Ureter (tissue), 1 donor: Measurements from ENCODE around the gene MSH2. TPM values are rescaled to one million over a fixed set of nuclear protein-coding genes. Genes with fewer than 3 reads are reported as not detected.
A peak's percentile ranks its signal among the peaks of the same experiment; 100 is the strongest.
"Not testable (repeated sequence)": the region's sequence is repeated elsewhere in the genome, so short reads cannot be mapped to it uniquely, and the experiment has no call there.

ENCODE experiments used
- DNase-seq: peaks from one replicate; pipeline ENCODE4 v3.0.0-alpha.2; 2020; ENCODE audit warnings: low spot score
- total RNA-seq: library from RNA; stranded (reverse); gene quantifications from one replicate; pipeline ENCODE4 v1.2.4, GENCODE V29; 2023
- donor health status: DM: yes; HTN: yes; CAD: no.

MSH2 gene
- total RNA-seq = 18.6 TPM

DNA sequence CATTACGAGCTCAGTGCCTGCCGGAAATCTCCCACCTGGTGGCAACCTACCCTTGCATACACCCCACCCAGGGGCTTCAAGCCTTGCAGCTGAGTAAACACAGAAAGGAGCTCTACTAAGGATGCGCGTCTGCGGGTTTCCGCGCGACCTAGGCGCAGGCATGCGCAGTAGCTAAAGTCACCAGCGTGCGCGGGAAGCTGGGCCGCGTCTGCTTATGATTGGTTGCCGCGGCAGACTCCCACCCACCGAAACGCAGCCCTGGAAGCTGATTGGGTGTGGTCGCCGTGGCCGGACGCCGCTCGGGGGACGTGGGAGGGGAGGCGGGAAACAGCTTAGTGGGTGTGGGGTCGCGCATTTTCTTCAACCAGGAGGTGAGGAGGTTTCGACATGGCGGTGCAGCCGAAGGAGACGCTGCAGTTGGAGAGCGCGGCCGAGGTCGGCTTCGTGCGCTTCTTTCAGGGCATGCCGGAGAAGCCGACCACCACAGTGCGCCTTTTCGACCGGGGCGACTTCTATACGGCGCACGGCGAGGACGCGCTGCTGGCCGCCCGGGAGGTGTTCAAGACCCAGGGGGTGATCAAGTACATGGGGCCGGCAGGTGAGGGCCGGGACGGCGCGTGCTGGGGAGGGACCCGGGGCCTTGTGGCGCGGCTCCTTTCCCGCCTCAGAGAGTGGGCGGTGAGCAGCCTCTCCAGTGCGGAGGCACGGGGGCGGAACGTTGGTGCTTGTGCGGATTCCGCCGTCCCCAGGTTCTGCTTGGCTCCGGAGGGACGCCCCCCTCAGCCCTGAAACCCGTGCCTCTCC lies at the start of gene MSH2:
TSS of gene MSH2 (plus strand) at position 352 of the 804 bp plus-strand sequence. CDS start at position 388, 36 bp downstream.
- DNase-seq = peak; percentile 93

- DNase-seq = no peak
Observed at GRCh38 chr2:47354013-47354847, 48.7 kb upstream of the MSH2 start.

GRCh38 chr2:47354848-47355204 lies 48.1 kb upstream of the MSH2 start:
- no peak for DNase-seq

GRCh38 chr2:47357483-47357882 lies 45.5 kb upstream of the MSH2 start:
- DNase-seq = no peak

DNA sequence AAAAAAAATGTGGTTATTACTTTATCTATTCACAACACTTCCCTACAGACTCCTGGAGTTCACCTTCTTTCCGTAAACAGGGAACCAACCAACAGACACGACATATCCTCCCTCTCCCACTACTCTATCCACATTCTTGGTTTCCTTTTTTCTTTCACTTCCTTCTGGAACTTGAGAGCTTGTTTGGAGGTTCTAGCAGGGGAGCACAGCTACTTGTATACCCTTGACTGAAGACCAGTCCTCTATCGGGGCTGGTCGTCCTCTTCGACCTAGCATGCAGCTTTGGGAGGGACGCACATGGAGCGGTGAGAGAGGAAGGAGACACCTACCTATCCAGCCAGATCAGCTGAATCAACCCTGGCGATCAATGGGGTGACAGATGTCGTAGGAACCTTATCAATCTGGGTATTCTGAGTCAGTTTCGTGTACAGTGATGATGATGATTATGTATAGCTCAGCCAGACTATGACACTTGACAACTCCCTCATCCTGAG lies 43.5 kb upstream of the MSH2 start:
- DNase-seq = no peak

DNA sequence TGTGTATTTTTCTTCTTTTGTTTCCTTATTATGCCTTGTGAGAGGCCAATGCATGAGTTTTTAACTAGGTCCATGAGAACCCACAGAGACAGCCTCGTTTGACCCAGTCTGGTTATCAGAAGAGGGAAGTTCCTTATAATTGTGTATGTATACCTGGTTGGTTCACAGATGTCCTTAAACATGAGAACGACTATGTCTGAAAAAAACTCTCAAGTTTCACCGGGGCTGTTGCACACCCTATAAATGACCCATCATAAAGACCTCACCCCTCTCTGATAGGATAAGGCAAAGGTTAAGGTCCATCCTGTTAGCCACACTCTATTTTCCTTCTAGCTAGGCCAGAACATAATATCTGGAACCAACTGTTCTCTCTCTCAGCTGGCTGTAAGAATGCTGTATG lies 42.7 kb upstream of the MSH2 start:
- DNase-seq = no peak

- no peak for DNase-seq
Observed at GRCh38 chr2:47360927-47361326, 42.0 kb upstream of the MSH2 start.

GRCh38 chr2:47361505-47362229 lies 41.3 kb upstream of the MSH2 start:
- DNase-seq = not testable (repeated sequence)

DNA sequence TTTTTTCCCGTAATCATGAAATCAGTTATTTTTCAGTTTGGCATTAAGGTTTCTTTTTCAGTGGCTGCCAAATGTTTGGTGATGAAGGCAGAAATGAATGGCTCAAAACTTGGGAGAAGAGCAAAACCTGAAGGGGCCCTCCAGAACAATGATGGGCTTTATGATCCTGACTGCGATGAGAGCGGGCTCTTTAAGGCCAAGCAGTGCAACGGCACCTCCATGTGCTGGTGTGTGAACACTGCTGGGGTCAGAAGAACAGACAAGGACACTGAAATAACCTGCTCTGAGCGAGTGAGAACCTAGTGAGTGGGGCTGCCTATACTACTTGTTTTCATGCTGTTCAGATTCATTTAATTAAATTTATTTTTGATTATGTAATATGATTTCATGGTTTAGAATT lies 29.2 kb upstream of the MSH2 start:
- DNase-seq = no peak

DNA sequence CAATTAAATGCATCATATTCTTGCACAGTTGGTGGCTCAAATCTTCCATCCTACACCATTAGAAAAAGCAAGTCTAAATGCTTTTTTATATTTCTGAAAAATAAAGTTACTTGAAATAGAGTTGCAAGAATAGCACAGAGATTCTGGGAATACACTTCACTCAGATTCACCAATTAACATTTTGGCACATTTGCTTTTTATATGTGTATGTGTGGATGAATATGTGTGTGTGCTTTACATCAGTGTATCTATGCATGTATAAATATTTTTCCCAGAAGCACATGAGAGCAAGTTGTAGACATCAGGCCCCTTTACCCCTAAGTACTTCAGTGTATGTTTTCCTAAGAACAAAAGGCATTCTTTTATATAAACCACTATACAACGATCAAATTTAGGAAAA lies 27.6 kb upstream of the MSH2 start:
- no peak for DNase-seq

- no peak for DNase-seq
Observed at GRCh38 chr2:47379384-47379783, 23.6 kb upstream of the MSH2 start.

GRCh38 chr2:47381408-47381807 lies 21.5 kb upstream of the MSH2 start:
- no peak for DNase-seq

DNA sequence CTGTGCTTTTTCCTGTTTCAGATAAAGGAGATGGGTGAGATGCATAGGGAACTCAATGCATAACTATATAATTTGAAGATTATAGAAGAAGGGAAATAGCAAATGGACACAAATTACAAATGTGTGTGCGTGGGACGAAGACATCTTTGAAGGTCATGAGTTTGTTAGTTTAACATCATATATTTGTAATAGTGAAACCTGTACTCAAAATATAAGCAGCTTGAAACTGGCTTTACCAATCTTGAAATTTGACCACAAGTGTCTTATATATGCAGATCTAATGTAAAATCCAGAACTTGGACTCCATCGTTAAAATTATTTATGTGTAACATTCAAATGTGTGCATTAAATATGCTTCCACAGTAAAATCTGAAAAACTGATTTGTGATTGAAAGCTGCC lies 16.4 kb upstream of the MSH2 start:
- no peak for DNase-seq

- no peak for DNase-seq
Observed at GRCh38 chr2:47388888-47389287, 14.1 kb upstream of the MSH2 start.

- DNase-seq = peak; percentile 14
Observed at GRCh38 chr2:47389692-47390091, 13.3 kb upstream of the MSH2 start.

DNA sequence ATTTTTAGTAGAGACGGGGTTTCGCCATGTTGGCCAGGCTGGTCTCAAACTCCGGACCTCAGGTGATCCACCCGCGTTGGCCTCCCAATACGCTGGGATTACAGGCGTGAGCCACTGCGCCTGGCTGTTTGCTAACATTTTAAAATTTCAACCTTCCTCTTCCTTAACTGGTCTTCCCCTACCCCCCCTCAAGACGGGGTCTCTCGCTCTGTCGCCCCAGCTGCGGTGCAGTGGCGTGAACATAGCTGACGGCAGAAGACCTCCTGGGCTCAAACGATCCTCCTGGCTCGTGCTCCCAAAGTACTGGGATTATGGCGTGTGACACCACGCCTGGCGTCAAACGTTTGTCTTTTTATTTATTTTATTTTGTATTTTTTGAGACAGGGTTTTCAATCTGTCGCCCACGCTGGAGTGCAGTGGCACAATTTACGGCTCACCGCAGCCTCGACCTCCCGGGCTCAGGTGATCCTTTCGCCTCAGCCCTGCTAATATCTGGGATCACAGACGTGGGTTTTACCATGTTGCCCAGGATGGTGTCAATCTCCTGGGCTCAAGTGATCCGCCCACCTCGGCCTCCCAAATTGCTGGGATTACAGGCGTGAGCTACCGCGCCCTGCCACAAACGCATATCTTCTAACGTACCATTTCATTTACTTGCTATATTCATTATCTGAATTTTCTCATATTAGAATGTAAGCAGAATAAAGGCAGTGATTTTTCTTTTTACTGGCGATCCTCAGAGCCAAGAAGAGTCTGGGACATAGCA lies 984 bp upstream of the MSH2 start:
- no peak for DNase-seq

- no peak for DNase-seq
Observed at GRCh38 chr2:47402555-47402804, 476 bp upstream of the MSH2 start.

- DNase-seq = no peak
Observed at GRCh38 chr2:47403609-47404193, 745 bp downstream of the MSH2 start.

DNA sequence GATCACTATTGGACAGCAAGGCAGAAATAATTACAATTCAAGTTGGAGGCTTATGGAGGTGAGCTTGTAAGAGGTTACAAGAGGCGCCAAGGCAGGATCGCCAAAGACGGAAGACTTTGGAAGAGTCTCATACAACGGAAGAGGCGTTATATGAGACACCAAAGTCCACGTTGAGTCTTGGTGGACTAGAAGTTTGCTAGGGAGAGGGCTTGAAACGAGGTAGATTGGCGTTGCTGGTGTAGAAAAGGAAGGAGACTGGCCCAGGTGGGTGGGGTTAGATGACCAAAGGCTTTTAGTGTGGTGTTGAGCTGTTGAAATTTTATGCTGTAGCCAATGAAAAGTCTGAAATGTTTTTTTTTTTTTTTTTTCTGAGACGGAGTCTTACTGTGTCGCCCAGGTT lies 1.4 kb downstream of the MSH2 start:
- no peak for DNase-seq

DNA sequence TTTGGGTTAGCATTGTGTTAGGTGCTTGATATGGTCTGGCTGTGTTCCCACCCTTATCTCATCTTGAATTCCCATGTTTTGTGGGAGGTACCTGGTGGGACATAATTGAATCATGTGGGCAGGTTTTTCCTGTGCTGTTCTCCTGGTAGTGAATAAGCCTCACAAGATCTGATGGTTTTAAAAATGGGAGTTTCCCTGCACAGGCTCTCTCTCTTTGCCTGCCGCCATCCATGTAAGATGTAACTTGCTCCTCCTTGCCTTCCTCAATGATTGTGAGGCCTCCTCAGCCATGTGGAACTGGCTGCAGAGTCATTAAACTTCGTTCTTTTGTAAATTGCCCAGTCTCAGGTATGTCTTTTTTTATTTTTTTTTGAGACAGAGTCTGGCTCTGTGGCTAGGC lies 2.8 kb downstream of the MSH2 start:
- DNase-seq = no peak

GRCh38 chr2:47406649-47407330 lies 3.8 kb downstream of the MSH2 start:
- DNase-seq = not testable (repeated sequence)
